ENCODE data around the gene SPIRE2.

- TF ChIP-seq POLR2A (IDR thresholded peaks at IDR 0.05; ENCODE audit: low read length) (no peak), GATA1 (IDR thresholded peaks at IDR 0.05; ENCODE audit: low read depth, low read length) (no peak)
These were observed at the start of gene SPIRE2 for GRCh38 chr16:89828199-89828869.
